Neural cell (in vitro differentiated cells): Measurements from ENCODE around the gene PDILT. TPM values are rescaled to one million over a fixed set of nuclear protein-coding genes. Genes with fewer than 3 reads are reported as not detected.

Experiments
- H2AFZ ChIP-seq: fragments of 200-600, 300-800 bp; sonication (generic), shearing (Covaris generic); 2 replicates; pipeline ENCODE4 v1.6.0; 2014; ENCODE audit warnings: low read depth, mild to moderate bottlenecking, antibody characterized with exemption, low read length, moderate library complexity
- H3F3A ChIP-seq: fragments of 200-600 bp; shearing (Covaris generic); 2 replicates; pipeline ENCODE4 v1.6.1; 2016; ENCODE audit warnings: mild to moderate bottlenecking, moderate library complexity, mixed read lengths, antibody characterized with exemption, low read length; ENCODE audit not compliant: insufficient read depth, poor library complexity, severe bottlenecking
- H3K27ac ChIP-seq: fragments of 200-600, 300-800 bp; sonication (generic), shearing (Covaris generic); 2 replicates; pipeline ENCODE4 v1.5.1; 2014; ENCODE audit warnings: mild to moderate bottlenecking, low read length, moderate library complexity
- H3K27me3 ChIP-seq: fragments of 300-800, 200-600 bp; sonication (generic), shearing (Covaris generic); 2 replicates; pipeline ENCODE4 v1.6.0; 2014; ENCODE audit warnings: mild to moderate bottlenecking, low read depth, low read length, moderate library complexity; ENCODE audit not compliant: insufficient read depth
- H3K36me3 ChIP-seq: fragments of 300-800, 200-600 bp; sonication (generic), shearing (Covaris generic); 2 replicates; pipeline ENCODE4 v1.5.1; 2014; ENCODE audit warnings: mild to moderate bottlenecking, antibody characterized with exemption, low read length, moderate library complexity; ENCODE audit not compliant: insufficient read depth
- H3K4me2 ChIP-seq: fragments of 300-800, 200-600 bp; sonication (generic), shearing (Covaris generic); 2 replicates; pipeline ENCODE4 v1.6.0; 2014; ENCODE audit warnings: mild to moderate bottlenecking, low read length
- H3K4me3 ChIP-seq: fragments of 300-800, 200-600 bp; sonication (generic), shearing (Covaris generic); 2 replicates; pipeline ENCODE4 v1.5.1; 2014; ENCODE audit warnings: mild to moderate bottlenecking, low read length, moderate library complexity
- H3K79me2 ChIP-seq: fragments of 200-600 bp; shearing (Covaris generic); replicated peaks from 2 replicates; pipeline ENCODE4 v1.6.0; 2014; ENCODE audit warnings: mild to moderate bottlenecking, low read length, moderate library complexity; ENCODE audit not compliant: insufficient read depth
- H3K9ac ChIP-seq: fragments of 300-800, 200-600 bp; sonication (generic), shearing (Covaris generic); 2 replicates; pipeline ENCODE4 v1.6.1; 2016; ENCODE audit warnings: mild to moderate bottlenecking, low read length, mixed read lengths
- H3K9me2 ChIP-seq: fragments of 200-600 bp; shearing (Covaris generic); 2 replicates; pipeline ENCODE4 v1.6.1; 2016; ENCODE audit warnings: mild to moderate bottlenecking, low read length, mixed read lengths; ENCODE audit not compliant: insufficient read depth
- H3K9me3 ChIP-seq: fragments of 200-600, 300-800 bp; sonication (generic), shearing (Covaris generic); 2 replicates; pipeline ENCODE4 v1.6.1; 2016; ENCODE audit warnings: mild to moderate bottlenecking, mixed run types, low read length, moderate library complexity, mixed read lengths
- H4K20me1 ChIP-seq: fragments of 200-600 bp; shearing (Covaris generic); 2 replicates; pipeline ENCODE4 v1.6.1; 2016; ENCODE audit warnings: mild to moderate bottlenecking, mixed run types; ENCODE audit not compliant: insufficient read depth
- EP300 ChIP-seq: fragments of 450-650 bp; conservative IDR thresholded peaks from 2 replicates; pipeline ENCODE4 v1.6.1; 2014; ENCODE audit warnings: antibody characterized with exemption, mild to moderate bottlenecking, moderate library complexity; ENCODE audit not compliant: poor library complexity, severe bottlenecking
- EZH2 ChIP-seq: fragments of 200-600, 300-800 bp; shearing (Covaris generic), sonication (generic); IDR thresholded peaks from 2 replicates; pipeline ENCODE4 v1.6.1; 2014; ENCODE audit warnings: antibody characterized with exemption, low read length, borderline replicate concordance, mild to moderate bottlenecking; ENCODE audit not compliant: insufficient read depth, poor library complexity, severe bottlenecking
- MXI1 ChIP-seq: fragments of 450-650 bp; conservative IDR thresholded peaks from 2 replicates; pipeline ENCODE4 v1.6.1; 2014; ENCODE audit warnings: antibody characterized with exemption, mild to moderate bottlenecking; ENCODE audit not compliant: poor library complexity, severe bottlenecking
- POLR2AphosphoS5 ChIP-seq: IDR thresholded peaks from 2 replicates; pipeline ENCODE4 v1.6.1; 2012
- RAD21 ChIP-seq: fragments of 450-650 bp; conservative IDR thresholded peaks from 2 replicates; pipeline ENCODE4 v1.6.1; 2014; ENCODE audit warnings: antibody characterized with exemption, mild to moderate bottlenecking, moderate library complexity
- SMC3 ChIP-seq: fragments of 450-650 bp; conservative IDR thresholded peaks from 2 replicates; pipeline ENCODE4 v1.6.1; 2014; ENCODE audit warnings: antibody characterized with exemption, mild to moderate bottlenecking, moderate library complexity; ENCODE audit not compliant: poor library complexity
- TAF1 ChIP-seq: IDR thresholded peaks from 2 replicates; pipeline ENCODE4 v1.6.1; 2012; ENCODE audit warnings: low read depth
- polyA plus RNA-seq: library from polyadenylated mRNA; depleted of rRNA; stranded (reverse); fragments of >200 nt; gene quantifications from 2 replicates; pipeline ENCODE4 v1.2.3, GENCODE V29; 2014
- TF ChIP-seq, protein P1 (sequence below): IDR thresholded peaks from 2 replicates; pipeline ENCODE4 v1.6.1; 2012; ENCODE audit warnings: borderline replicate concordance
- TF ChIP-seq, protein P2 (sequence below): fragments of 450-650 bp; IDR thresholded peaks from 2 replicates; pipeline ENCODE4 v1.5.1; 2014; ENCODE audit warnings: antibody characterized with exemption, mild to moderate bottlenecking, moderate library complexity; ENCODE audit not compliant: poor library complexity, severe bottlenecking

Gene PDILT
- polyA plus RNA-seq, 1 donor from 2014 or later, result not detected

DNA sequence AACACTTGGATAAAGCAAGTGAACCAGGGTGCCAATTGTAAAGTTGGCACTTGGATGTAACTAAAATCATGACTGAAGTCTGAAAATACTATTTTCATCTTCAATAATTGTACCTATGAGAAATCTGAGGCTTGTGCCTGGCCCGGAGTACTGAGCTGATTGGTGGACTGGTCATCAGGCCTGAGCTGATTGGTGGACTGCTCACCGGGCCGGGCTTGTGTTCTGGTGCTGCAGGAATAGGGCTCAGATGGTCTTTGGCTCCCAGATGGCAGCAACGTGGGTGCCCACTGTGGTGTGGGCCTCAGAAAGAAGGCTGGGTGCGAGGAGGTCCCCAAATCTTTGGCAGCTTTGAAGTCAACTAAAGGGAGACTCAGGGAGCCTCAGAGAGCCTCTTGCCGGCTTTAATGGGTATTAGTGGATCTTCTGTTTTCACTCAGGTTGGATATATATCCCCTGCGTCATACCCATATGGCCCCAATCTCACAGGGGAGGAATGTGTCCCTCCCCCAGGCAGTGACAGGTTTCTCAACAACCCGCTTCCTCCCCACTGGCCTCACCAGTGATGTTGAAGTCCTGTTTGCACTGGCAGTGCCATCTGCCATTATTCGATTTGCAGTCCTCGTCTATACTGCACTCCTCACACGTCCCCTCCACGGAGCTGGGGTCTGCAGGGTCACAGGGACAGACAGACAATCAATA lies 56.7 kb downstream of the PDILT start:
- no peaks in the 10 kb centered on the region for H3K9me2 ChIP-seq
- H3K9me3 ChIP-seq, result no peaks in the 10 kb centered on the region
- H3K27me3 ChIP-seq, result no peaks in the 10 kb centered on the region
- no peak overlapping the region for H3K4me3 ChIP-seq
- no peak overlapping the region for H3K9ac ChIP-seq
- no peak overlapping the region for H3K27ac ChIP-seq
- H3K79me2 ChIP-seq, result no peaks in the 10 kb centered on the region
- no peak overlapping the region for H3K4me2 ChIP-seq
- no peaks in the 10 kb centered on the region for H3K36me3 ChIP-seq
- no peak overlapping the region for H2AFZ ChIP-seq
- H3F3A ChIP-seq, result no peaks in the 10 kb centered on the region
- TF ChIP-seq EP300 (no peak), TAF1 (no peak), RAD21 (no peak), SMC3 (no peak)
- TF ChIP-seq, protein P1, sequence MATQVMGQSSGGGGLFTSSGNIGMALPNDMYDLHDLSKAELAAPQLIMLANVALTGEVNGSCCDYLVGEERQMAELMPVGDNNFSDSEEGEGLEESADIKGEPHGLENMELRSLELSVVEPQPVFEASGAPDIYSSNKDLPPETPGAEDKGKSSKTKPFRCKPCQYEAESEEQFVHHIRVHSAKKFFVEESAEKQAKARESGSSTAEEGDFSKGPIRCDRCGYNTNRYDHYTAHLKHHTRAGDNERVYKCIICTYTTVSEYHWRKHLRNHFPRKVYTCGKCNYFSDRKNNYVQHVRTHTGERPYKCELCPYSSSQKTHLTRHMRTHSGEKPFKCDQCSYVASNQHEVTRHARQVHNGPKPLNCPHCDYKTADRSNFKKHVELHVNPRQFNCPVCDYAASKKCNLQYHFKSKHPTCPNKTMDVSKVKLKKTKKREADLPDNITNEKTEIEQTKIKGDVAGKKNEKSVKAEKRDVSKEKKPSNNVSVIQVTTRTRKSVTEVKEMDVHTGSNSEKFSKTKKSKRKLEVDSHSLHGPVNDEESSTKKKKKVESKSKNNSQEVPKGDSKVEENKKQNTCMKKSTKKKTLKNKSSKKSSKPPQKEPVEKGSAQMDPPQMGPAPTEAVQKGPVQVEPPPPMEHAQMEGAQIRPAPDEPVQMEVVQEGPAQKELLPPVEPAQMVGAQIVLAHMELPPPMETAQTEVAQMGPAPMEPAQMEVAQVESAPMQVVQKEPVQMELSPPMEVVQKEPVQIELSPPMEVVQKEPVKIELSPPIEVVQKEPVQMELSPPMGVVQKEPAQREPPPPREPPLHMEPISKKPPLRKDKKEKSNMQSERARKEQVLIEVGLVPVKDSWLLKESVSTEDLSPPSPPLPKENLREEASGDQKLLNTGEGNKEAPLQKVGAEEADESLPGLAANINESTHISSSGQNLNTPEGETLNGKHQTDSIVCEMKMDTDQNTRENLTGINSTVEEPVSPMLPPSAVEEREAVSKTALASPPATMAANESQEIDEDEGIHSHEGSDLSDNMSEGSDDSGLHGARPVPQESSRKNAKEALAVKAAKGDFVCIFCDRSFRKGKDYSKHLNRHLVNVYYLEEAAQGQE, result no peak
- TF ChIP-seq, protein P2, sequence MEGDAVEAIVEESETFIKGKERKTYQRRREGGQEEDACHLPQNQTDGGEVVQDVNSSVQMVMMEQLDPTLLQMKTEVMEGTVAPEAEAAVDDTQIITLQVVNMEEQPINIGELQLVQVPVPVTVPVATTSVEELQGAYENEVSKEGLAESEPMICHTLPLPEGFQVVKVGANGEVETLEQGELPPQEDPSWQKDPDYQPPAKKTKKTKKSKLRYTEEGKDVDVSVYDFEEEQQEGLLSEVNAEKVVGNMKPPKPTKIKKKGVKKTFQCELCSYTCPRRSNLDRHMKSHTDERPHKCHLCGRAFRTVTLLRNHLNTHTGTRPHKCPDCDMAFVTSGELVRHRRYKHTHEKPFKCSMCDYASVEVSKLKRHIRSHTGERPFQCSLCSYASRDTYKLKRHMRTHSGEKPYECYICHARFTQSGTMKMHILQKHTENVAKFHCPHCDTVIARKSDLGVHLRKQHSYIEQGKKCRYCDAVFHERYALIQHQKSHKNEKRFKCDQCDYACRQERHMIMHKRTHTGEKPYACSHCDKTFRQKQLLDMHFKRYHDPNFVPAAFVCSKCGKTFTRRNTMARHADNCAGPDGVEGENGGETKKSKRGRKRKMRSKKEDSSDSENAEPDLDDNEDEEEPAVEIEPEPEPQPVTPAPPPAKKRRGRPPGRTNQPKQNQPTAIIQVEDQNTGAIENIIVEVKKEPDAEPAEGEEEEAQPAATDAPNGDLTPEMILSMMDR, result no peak
- no peaks in the 10 kb centered on the region for H4K20me1 ChIP-seq

DNA sequence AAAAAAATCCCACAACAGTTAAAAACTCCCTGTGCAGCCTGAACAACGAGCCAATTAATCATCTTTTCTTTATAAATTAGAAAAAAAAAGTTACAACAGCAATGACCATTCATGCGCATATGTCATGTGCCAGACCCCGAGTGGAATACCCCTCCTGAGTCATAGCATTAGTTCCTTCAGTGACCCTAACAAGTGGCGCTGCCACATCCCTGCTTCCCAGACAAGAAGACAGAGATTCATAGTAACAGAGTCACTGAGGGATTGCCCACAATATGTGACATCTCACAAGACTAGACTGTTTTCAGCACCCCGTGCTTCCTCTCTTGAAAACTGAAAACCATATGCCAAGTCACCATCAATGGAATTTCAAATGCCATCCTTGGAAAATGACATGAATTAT lies 59.9 kb downstream of the PDILT start:
- TF ChIP-seq MXI1 (no peak), EZH2 (no peak), TAF1 (no peak), SMC3 (no peak), EP300 (no peak), POLR2AphosphoS5 (no peak)
- TF ChIP-seq, protein P1, result no peak
- TF ChIP-seq, protein P2, result no peak
- Histone ChIP-seq H3K27ac (no peak overlapping the region), H4K20me1 (no peaks in the 10 kb centered on the region)

More for the DNA sequence above, 59.9 kb downstream of the PDILT start:
- Histone ChIP-seq H3K9ac (no peak overlapping the region), H2AFZ (no peak overlapping the region), H3K9me3 (no peaks in the 10 kb centered on the region), H3K36me3 (no peaks in the 10 kb centered on the region), H3F3A (no peaks in the 10 kb centered on the region), H3K4me2 (no peak overlapping the region), H3K9me2 (no peaks in the 10 kb centered on the region), H3K27me3 (no peaks in the 10 kb centered on the region), H3K79me2 (no peaks in the 10 kb centered on the region), H3K4me3 (no peak overlapping the region)
